ENCODE measurements around the gene PEPD.

Gene PEPD

GRCh38 chr19:33377586-33378475 lies 143.8 kb downstream of the PEPD start:
- DNase-seq: no peak

GRCh38 chr19:33376941-33377557 lies 144.5 kb downstream of the PEPD start:
- no peak for DNase-seq

- peak; percentile 83 for DNase-seq
Measured at GRCh38 chr19:33376423-33376822, 145.2 kb downstream of the PEPD start.

GRCh38 chr19:33375837-33376159 lies 145.8 kb downstream of the PEPD start:
- DNase-seq: peak; percentile 79

GRCh38 chr19:33375156-33375836 lies 146.3 kb downstream of the PEPD start:
- DNase-seq: no peak

- DNase-seq: no peak
Measured at GRCh38 chr19:33374236-33374714, 147.3 kb downstream of the PEPD start.

- DNase-seq: peak; percentile 75
Measured at GRCh38 chr19:33373453-33374235, 147.9 kb downstream of the PEPD start, which contains the start of gene CEBPG. Gene CEBPG, plus strand, starts transcription at chr19:33373709. Its CDS starts 5,531 bp downstream, at chr19:33379240.

- no peak for DNase-seq
Measured at GRCh38 chr19:33370783-33371182, 150.8 kb downstream of the PEPD start.

- peak; percentile 56 for DNase-seq
Measured at GRCh38 chr19:33368074-33368864, 153.3 kb downstream of the PEPD start.

GRCh38 chr19:33366897-33367296 lies 154.7 kb downstream of the PEPD start:
- DNase-seq: no peak

- DNase-seq: no peak
Measured at GRCh38 chr19:33366127-33366526, 155.5 kb downstream of the PEPD start.

GRCh38 chr19:33365691-33366090 lies 155.9 kb downstream of the PEPD start:
- no peak for DNase-seq

GRCh38 chr19:33363476-33363875 lies 158.1 kb downstream of the PEPD start:
- no peak for DNase-seq

GRCh38 chr19:33362508-33363228 lies 158.9 kb downstream of the PEPD start:
- DNase-seq: no peak

- DNase-seq: no peak
Measured at GRCh38 chr19:33359581-33359980, 162.0 kb downstream of the PEPD start.

- no peak for DNase-seq
Measured at GRCh38 chr19:33358408-33358807, 163.2 kb downstream of the PEPD start.

GRCh38 chr19:33357556-33357955 lies 164.0 kb downstream of the PEPD start:
- no peak for DNase-seq

- DNase-seq: no peak
Measured at GRCh38 chr19:33355535-33355934, 166.1 kb downstream of the PEPD start.

GRCh38 chr19:33350538-33351309 lies 170.9 kb downstream of the PEPD start:
- DNase-seq: no peak

Data from NCI-H226 (cell line).